ENCODE results near the gene DLGAP4.

DNA sequence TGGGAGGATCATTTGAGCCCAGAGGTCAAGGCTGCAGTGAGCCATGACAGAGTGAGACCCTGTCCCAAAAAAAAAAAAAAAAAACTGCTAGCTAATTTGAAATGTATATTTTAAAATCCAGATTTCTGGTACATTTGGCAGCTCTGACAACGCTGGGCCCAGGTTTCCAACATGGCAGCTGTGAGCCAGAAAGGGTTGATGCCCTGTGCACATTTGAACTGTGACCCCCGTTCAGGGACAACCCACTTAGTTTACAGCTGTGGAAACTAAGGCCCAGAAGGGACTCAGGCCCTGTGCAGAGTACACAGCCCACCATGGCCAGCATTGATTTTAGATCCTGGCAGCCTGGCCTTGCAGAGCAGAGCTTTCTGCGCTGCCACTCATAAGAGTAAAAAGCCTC lies 179.1 kb downstream of the DLGAP4 start:
- TF ChIP-seq, protein P1, sequence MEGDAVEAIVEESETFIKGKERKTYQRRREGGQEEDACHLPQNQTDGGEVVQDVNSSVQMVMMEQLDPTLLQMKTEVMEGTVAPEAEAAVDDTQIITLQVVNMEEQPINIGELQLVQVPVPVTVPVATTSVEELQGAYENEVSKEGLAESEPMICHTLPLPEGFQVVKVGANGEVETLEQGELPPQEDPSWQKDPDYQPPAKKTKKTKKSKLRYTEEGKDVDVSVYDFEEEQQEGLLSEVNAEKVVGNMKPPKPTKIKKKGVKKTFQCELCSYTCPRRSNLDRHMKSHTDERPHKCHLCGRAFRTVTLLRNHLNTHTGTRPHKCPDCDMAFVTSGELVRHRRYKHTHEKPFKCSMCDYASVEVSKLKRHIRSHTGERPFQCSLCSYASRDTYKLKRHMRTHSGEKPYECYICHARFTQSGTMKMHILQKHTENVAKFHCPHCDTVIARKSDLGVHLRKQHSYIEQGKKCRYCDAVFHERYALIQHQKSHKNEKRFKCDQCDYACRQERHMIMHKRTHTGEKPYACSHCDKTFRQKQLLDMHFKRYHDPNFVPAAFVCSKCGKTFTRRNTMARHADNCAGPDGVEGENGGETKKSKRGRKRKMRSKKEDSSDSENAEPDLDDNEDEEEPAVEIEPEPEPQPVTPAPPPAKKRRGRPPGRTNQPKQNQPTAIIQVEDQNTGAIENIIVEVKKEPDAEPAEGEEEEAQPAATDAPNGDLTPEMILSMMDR (IDR thresholded peaks at IDR 0.05 in 2 of 3, conservative IDR thresholded peaks at IDR 0.05 in 1 of 3; ENCODE audit: insufficient read depth in 2 of 3, low read depth in 1 of 3, low read length in 3 of 3), result no peak
- TF ChIP-seq POLR2A (conservative IDR thresholded peaks at IDR 0.05) (no peak), CEBPG (CRISPR knock-in tag; IDR thresholded peaks at IDR 0.05) (no peak), CEBPG (tag; conservative IDR thresholded peaks at IDR 0.05 in 1 of 2, IDR thresholded peaks at IDR 0.05 in 1 of 2) (no peak), TAL1 (IDR thresholded peaks at IDR 0.05) (no peak)

Data from K562 (cell line).